A172 (cell line): ENCODE results near the gene GULP1. TPM values are rescaled to one million over a fixed set of nuclear protein-coding genes. Genes with fewer than 3 reads are reported as not detected.

Experiments
- DNase-seq: peaks from one replicate; pipeline ENCODE4 v3.0.0-alpha.2; 2015; ENCODE audit warnings: low spot score
- total RNA-seq: library from RNA; depleted of rRNA; stranded (reverse); fragments of >200 nt; shearing (Covaris generic); gene quantifications from 2 replicates; pipeline ENCODE4 v1.2.3, GENCODE V29; 2014

Gene GULP1
- total RNA-seq, 1 experiment from 2014 or later, result 320 TPM

DNA sequence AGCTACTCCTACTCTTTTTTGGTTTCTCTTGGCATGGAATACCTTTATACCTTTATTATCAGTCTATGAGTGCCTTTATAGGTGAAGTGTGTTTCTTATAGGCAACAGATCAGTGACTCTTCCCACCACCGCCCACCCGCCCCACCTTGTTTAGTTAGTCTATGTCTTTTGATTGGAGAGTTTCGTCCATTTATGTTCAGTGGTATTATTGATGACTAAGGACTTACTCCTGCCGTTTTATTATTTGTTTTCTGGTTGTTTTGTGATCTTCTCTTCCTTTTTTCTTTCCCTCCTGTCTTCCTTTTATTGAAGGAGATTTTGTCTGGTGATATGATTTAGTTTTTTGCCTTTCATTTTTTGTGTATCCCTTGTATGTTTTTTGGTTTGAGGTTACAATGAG, 179.5 kb downstream of the GULP1 start:
- DNase-seq, result no peak

DNA sequence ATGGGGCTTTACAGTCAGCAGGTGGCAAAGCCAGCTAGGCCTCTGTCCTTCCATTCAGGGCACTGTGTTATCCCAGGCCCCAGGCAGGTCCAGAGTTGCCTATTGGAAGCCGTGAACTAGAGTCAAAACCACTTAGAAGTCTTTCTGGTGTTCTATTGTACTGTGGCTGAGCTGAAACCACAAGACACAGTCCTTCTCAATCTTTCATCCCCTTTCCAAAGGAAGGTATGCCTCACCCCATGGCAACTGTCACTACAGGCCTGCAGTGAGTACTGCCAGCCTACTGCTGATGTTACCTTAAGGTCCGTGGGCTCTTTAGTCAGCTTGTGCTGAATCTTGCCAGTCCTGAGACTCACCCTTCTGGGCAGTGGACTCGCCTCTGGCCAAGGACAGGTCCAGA, 181.6 kb downstream of the GULP1 start:
- no peak for DNase-seq

DNA sequence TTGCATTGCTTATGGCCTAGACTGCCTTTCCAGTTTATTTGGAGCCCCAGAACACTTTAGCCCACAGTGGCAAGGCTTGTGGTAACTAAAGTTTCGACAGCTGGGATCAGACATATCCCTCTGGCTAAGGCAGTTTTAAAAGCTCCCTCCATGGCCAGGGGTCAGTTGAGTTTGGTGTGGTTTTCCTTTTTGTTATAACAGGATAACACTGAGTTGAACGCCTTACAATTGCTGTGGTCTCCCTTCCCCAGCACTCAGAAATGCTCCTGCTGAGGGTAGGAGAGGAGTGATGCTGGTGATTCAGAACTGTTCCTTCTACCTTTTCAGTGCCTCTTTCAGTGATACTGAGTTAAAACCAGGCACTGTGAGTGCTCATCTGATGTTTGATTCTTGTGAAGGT, 182.6 kb downstream of the GULP1 start:
- DNase-seq, result no peak

DNA sequence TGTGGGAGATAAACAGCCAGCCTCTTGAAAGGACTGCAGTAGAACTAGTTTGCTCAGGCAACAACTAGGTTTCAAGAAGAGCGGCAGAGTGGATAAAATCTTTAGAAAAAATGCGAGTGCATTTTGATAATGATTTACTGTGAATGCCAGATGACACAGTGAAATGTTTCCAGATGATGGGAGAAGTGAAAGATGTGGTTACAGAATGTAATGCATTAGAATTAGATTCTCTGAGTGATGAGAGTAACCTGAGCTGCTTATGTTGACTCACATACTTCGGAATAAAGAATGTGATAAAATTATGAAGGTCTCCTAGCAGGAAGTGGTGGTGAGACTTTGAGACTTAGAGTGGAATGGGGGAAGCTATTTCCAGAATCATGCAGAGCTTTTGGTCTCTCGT, 184.3 kb downstream of the GULP1 start:
- peak; percentile 69 for DNase-seq

DNA sequence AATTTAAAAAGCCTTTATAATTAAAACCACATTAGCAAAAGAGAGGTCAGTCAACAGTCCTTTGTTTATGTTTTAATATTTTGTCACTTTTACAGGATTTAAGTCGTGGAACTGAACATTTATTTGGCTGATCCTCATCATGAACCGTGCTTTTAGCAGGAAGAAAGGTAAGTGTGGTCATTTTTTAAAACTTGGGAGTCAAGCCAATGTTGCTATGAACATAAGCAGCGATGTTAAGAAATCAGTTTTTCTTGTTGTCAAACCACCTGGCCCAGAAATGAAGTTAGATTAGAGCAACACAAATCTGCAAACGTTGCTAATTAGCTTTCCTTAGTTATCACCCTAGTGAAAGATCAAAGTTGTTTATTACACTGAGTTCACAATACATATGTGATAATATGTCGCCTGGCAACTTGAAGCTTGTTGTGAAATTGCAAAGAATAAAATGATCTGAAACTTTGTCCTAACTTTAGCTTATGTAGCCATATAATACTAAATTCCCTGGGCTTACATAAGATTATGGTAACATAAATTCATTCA, 186.0 kb downstream of the GULP1 start:
- DNase-seq, result no peak

DNA sequence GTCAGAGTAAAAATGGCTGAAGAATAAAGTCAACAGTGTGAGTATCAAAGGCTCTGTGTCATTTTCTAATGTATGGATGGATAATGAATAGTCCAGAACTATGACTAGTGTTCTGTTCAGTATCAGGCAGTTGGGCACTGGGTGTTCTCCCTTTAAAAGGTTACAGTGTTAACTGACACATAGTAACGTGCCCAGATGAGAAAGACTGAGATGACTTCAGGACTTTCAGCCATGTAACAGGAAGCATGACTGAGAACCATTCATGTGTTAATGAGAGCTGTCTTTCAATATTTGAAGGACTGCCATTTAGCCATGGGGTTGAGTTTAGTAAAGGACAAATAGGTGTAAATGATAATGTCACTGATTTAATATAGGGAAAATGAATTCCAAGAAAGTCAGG, 187.1 kb downstream of the GULP1 start:
- DNase-seq, result no peak

DNA sequence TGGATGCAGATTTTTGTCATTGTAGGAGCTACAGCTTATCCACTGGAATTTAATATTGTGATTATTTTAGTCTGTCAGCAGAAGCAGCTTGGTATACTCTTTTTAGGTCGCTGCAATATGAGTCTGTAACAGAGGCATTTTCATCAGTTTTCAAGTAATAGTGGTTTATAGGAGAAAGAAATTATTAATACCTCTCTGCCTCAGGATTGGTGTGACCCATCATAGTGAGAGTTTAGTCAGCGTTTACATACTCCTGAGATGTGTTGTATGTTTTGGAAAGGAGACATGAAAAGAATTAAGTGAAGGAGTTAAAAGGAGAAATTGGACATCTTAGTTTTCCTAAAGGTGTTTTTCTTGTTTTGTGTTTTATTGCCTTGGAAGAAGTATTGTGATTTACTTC, 189.8 kb downstream of the GULP1 start:
- DNase-seq, result no peak

DNA sequence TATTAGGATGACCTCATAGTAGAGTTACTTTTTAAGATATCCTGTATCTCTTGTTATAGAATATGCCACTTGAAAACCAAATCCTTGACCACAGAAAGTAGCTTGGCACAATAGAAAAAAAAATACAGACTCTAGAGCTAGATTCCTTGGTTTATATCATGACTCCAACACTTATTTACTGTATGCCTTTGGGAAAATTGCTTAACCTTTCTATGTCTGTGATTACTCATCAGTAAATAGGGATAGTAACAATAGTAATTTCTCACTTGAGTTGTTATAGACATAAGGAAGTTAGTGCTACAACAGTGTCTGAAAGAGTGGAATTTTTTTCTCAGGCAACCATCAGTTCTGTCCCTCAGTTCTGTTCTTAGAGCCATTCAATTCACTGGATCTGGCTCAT, 193.8 kb downstream of the GULP1 start:
- DNase-seq, result no peak

DNA sequence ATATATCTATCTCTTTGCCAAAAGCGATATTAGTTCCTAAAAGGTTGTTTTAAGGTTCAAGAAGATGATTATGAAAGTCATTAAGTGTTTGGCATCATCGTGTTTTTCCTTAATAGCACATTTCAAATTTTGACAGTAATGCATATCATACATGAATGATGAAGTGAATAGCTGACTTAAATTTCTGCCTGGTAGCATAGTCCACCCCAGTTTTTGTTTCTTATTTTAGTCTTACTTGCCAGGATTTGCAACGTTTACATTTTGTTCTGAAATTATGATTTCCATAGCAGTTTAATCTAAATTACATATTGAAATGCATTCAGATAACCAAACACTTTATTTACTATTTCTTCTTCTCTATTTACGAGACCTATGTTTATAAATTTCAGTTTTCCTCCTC, 201.1 kb downstream of the GULP1 start:
- DNase-seq, result no peak

DNA sequence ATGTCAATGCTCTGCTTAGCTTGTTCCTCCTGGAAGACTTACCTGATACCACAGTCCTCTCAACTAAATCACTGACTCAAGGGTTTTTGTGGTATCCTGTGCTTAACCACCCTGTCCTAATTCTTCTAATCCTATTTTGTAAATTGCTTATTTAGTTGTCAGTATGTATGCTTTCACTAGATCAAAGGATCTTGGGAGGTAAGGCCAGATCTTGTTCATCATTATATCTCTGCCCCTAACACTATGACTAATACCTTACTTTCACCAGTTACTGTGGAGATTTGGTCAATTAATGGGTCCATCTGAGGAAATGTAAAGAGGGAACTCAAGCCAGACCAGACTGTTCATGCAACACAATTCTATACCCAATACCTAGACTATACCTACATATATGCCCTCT, 203.2 kb downstream of the GULP1 start:
- peak; percentile 30 for DNase-seq

DNA sequence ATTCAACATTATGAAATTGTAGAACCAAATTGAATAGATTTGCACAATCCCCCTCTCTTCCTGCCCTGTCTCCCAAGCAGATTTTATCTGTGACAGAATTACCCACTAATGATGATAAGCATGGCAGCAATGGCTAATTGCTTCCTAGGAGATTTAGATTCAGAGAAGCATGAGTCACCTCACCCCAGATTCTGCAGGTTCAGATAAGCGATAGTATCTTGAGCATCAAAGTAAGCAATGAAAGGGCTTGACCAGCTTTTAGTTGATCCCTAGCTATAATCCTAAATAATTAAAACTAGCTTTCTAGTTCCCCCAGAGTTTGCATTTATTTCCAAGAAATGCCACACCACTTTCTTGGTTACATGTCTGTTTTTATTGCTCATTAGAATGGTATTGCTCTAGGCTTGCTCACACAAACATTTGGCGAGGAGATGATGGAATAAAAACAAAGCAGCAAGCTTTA, 204.3 kb downstream of the GULP1 start:
- peak; percentile 84 for DNase-seq

DNA sequence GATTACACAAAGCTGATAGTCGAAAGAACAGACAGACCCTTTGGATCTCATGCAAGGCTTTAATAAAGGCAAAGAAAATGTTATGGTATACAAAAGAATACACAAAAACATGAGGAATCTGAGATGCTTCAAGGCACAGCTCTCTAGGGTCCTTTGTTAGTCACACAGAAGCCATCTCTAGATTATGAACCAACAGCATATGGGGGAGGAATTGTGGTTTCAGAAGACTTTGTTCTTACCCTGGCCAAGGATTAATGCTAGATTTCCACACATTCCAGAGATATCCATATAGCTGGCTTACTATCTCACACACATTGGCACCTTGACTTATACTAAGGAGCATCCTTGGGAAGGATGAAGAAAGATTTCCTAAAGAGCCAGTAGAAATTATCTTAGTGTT, 206.1 kb downstream of the GULP1 start:
- no peak for DNase-seq

DNA sequence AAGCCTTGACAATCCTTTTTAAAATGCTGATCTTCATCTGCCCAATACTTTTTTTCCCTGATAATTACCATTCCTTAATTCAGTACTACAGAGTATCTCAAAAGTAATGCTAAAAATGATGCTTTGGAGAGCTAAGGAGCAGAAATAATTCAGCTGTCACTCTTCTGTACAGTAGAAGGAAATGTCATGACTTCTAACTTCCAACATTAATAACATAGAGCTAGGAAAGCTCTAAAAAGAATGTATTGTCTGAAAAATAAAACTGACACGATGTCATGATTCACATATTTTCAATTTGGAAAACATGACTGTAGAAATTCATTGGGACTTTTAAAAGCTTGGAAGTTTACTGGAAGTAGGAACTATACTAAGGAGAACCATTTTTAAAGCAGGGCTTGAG, 212.3 kb downstream of the GULP1 start:
- DNase-seq, result no peak

DNA sequence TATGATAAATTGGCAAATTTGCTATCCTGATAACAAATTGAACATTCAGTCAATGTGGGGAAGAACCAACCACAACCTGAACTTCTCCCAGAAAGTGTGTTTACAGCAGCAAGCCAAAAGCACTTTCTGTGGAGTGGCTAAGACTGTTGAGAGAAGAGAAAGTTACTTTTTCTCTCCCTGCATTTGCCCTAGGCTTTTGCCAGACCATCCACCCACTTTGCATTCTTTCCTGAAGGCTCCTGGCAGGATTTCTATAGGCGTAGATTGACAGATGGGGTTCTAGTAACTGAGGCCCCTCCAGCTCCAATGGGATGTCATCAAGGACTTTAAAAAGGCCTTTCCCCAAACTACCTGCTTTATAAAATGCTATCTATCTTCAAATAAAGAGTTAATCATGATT, 215.2 kb downstream of the GULP1 start:
- no peak for DNase-seq

DNA sequence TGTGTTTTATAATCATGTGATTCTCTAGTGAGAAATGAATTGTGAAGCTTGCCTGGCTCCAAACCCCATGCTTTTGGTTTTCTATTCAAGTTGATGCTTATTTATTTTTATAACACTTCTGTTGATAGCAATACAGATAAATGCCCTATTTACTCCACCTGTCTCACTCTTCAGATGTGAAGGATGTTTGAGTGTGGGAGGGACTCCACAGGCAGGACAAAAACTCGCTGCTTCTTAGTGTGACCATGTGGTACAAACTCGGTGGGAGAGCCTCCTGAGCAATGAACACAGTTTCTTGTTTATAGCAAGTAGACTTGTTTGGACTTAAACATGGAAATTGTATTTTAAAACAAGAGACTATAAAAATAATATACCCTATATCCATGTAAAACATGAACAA, 219.7 kb downstream of the GULP1 start:
- DNase-seq, result no peak

DNA sequence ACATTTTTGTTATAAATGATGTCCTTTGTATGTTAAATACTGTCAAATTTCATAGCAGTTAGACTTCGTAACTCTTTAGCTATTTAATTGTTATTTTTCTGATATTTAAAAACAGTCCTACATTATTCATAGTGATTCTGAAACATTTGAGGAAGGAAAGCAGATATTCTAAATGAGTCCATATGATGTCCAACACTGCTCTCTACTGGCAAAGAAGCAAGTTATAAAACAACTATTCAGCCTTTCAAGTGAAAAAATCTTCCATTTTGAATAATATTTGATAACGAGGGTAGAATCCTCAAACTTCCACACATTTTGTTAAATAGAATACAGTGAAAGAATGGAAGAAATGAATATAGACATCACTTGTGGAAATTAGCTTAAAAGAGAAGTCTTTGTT, 220.8 kb downstream of the GULP1 start:
- DNase-seq, result peak; percentile 38

DNA sequence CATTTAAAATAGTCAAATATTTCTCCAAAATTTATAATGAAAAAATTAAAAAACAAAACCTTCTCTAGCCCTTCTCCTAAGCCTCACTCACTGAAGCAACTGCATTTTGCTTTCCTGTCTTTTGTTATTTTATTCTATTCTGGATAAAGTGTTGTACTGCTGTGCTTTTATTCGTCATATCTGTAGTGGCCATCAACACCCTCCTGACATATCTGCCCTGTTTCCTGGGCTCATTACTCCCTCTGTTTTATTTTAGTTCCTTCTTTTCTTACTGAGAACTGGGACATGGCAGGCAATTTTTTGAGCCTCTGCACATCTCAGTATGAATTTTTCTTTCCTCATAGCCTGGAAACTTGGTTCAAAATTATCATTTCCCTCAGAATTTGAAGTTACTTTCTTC, 224.2 kb downstream of the GULP1 start:
- no peak for DNase-seq

DNA sequence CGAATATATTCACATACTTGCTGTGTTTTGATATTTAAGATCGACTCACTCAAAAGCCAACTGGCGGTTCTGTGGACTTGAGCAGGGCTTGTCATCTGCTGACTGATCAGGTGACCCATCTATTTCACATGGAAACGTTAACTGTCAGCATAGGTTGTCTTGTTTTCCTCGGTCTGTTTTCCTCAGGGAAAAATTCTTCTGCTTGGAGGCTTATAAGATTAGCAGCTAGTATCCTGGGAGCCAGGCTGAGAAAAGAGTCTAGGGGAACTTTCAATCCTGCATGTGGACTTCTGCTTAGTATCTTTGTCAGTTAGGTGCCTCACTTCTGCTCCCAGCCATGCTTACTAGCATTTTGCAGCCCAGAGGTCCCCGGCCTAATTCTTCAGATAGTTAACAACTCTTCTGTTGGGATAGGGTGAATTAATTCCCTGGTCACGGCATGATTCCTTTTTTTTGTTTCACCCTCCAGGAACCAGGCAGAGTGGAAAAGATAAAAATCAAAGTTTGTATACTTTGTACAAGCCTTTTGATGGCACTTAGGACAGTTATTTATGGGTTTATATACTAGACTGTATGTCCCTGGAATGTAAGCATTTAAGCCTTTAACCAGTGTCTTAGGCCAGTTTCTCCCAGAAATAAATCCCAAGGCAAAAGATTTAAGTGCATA, 226.0 kb downstream of the GULP1 start:
- no peak for DNase-seq

DNA sequence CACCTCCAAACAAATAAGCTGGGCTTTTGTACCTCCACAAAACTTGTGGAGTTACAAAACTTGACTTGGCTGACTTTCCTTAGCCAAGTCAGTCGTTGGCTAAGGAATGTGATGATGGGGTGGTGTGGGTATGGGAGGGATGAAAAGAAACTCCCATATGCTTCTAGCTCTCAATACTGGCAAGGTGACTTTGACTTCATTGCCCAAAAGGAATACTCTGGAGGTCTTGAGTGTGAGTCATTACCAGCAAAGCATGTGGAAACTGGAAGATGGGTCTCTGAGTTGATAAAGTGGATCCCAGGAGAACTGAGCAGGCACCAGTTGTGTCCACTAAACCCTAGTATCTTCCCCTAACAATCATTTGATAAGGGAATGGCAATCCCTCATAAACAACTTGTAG, 226.7 kb downstream of the GULP1 start:
- peak; percentile 15 for DNase-seq

DNA sequence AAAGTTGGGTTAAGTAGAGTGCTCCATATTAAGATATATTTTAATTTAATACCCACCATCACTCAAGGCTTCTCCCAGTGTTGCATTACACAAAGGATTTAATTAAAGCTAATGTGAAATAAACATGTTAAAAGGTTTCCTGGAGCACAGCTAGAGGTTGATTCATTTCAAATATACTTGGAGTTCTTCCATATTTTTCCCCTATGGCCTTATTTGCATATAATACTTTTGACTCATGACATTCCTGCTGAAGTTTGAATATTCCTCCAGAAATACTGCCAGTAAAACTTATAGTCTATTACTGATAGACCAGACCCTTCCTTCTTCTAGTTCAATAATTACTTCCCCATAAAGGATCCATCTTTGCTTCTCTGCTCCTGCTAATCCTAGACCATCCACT, 227.5 kb downstream of the GULP1 start:
- DNase-seq, result peak; percentile 36

DNA sequence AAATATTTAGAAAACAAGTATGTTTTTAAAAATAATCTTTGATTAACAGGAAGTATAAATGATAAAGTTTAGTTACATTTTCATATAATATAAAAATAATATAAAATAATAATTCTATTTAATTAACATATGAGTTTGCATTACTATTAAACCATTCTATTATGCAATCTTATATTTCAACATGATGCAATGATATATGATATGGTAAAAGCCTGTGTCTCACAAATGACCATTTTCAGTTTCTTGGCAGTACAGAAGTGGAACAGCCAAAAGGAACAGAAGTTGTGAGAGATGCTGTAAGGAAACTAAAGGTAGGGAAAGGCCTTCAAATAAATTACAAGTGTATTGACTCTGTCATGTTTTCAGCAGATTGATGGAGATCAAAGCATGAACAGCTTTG, 230.8 kb downstream of the GULP1 start:
- DNase-seq, result no peak

DNA sequence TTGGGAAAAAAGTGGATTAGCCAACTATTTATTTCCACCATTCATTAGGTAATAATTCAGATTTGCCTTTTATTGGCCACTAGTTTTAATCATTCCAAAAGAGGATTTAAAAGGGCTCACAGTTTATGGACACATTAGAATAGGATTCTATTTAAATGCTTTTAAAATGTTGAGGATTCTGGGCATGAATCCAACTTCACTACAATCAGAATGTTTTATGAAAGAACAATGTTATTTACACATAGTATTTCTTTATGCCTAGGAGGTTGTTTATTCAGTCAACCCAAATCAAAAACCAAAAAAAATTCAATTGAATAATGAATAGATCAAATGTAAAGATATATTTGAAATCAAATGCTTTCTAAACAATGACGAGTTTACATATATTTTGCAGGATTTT, 232.2 kb downstream of the GULP1 start:
- no peak for DNase-seq

DNA sequence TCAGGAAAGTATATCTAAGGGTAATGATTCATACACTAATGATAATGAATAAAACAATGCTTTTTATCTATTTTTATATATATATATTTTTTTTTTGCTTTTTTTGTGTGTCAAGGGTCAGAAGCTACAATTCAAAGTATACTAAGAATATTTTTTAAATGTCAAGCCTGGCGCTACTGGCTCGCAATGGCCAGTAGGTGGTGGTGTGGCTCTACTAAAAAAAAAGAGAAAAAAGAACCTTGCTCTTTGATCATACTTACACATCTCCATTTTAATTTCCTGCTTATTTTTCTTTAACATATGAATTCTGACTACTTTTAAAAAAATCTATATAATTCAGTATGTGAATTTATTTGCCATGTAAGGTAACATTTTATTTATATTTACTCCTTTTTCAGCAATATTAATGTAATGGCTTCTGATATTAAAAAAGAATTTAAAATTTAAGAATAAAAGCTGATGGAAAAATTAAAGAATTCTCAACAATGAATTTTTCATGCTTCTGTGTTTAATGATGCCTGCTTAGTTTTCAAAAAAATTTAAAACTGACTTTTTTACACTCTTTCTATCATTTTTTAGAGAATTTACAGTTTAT, 232.9 kb downstream of the GULP1 start:
- DNase-seq, result peak; percentile 62

DNA sequence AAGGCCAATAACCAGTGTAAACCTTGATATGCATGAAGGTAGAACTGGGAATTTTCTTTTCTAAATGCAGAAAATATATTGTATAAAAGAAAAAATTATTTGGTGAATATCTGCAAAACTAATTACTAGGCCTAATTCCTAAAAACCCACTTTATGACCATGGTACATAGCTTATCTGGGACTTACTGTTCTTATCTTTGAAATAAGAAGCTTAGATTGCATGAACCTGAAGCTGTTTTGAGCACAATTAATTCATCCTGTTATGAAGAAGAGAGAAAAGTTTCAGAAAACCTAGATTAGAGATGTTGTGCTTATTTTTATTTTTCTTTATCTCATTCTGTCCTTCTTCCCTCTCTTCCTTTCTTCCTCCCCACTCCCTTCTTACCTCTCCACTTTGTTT, 235.0 kb downstream of the GULP1 start:
- DNase-seq, result no peak
